A673 (cell line): ENCODE data around the gene FUNDC1. TPM values are rescaled to one million over a fixed set of nuclear protein-coding genes. Genes with fewer than 3 reads are reported as not detected.

Source experiments
- BruUV-seq: library from RNA; stranded (reverse); fragments of 400-500 nt; replicated peaks from 2 replicates; lab custom pipeline; 2021; lab: Mats Ljungman, UMichigan
- CTCF ChIA-PET: fragments of 300-600 bp; sonication (Branson Sonifier 250); formaldehyde crosslinking; loops from one replicate; lab custom pipeline; 2022; ENCODE audit warnings: antibody characterized with exemption; lab: Charles Lee
- POLR2A ChIA-PET: fragments of 300-600 bp; sonication (Branson Sonifier 250); formaldehyde crosslinking; loops from one replicate; lab custom pipeline; 2022; ENCODE audit warnings: antibody characterized with exemption; ENCODE audit not compliant: low non-redundant PET; lab: Charles Lee
- DNase-seq: peaks from one replicate; pipeline ENCODE4 v3.0.0-alpha.2; 2015; ENCODE audit warnings: low spot score
- H3K27ac ChIP-seq: fragments of 200-600 bp; sonication (generic); 2 replicates; pipeline ENCODE4 v1.5.1; 2016; ENCODE audit warnings: mixed run types, low read depth, mild to moderate bottlenecking, mixed read lengths, antibody characterized with exemption, low read length; ENCODE audit not compliant: poor library complexity, severe bottlenecking
- H3K27me3 ChIP-seq: fragments of 200-600 bp; sonication (generic); replicated peaks from 2 replicates; pipeline ENCODE4 v1.6.1; 2017; ENCODE audit warnings: mixed run types, low read depth, mild to moderate bottlenecking, mixed read lengths, antibody characterized with exemption, low read length; ENCODE audit not compliant: insufficient read depth, poor library complexity
- H3K36me3 ChIP-seq: fragments of 200-600 bp; sonication (generic); 2 replicates; pipeline ENCODE4 v1.6.1; 2016; ENCODE audit warnings: mixed run types, mild to moderate bottlenecking, mixed read lengths, antibody characterized with exemption, low read length; ENCODE audit not compliant: insufficient read depth, poor library complexity, severe bottlenecking
- H3K4me1 ChIP-seq: fragments of 200-600 bp; sonication (generic); 2 replicates; pipeline ENCODE4 v1.6.1; 2017; ENCODE audit warnings: mixed run types, mild to moderate bottlenecking, mixed read lengths, antibody characterized with exemption, low read length; ENCODE audit not compliant: insufficient read depth, poor library complexity, severe bottlenecking
- H3K4me3 ChIP-seq: fragments of 200-600 bp; sonication (generic); 2 replicates; pipeline ENCODE4 v1.5.1; 2016; ENCODE audit warnings: low read depth, mixed run types, mild to moderate bottlenecking, mixed read lengths, low read length; ENCODE audit not compliant: poor library complexity, severe bottlenecking
- H3K9me3 ChIP-seq: fragments of 200-600 bp; sonication (generic); 2 replicates; pipeline ENCODE4 v1.6.1; 2016; ENCODE audit warnings: mixed run types, low read depth, mild to moderate bottlenecking, mixed read lengths, antibody characterized with exemption, low read length; ENCODE audit not compliant: poor library complexity, severe bottlenecking
- EZH2 ChIP-seq: fragments of 200-600 bp; sonication (generic); IDR thresholded peaks from 2 replicates; pipeline ENCODE4 v1.6.1; 2017; ENCODE audit warnings: borderline replicate concordance, low read depth, mild to moderate bottlenecking, mixed read lengths, antibody characterized with exemption, low read length; ENCODE audit not compliant: poor library complexity, severe bottlenecking
- intact Hi-C: fragments of 100-400 bp; cut with micrococcal nuclease; formaldehyde crosslinking; loops from one replicate; pipeline ENCODE4 v1.10.0; 2022; ENCODE audit not compliant: unreplicated experiment
- total RNA-seq: library from RNA; stranded (reverse); gene quantifications from 2 replicates; pipeline ENCODE4 v1.2.3, GENCODE V29; 2021
- TF ChIP-seq, protein P1 (sequence below): fragments of 300-800, 200-600 bp; sonication (generic); conservative IDR thresholded peaks from 2 replicates; pipeline ENCODE4 v1.5.1; 2017; ENCODE audit warnings: low read depth, mild to moderate bottlenecking, antibody characterized with exemption, low read length, moderate library complexity, mixed read lengths

The FUNDC1 gene
- total RNA-seq, 1 experiment from 2014 or later, result 44.2 TPM

DNA sequence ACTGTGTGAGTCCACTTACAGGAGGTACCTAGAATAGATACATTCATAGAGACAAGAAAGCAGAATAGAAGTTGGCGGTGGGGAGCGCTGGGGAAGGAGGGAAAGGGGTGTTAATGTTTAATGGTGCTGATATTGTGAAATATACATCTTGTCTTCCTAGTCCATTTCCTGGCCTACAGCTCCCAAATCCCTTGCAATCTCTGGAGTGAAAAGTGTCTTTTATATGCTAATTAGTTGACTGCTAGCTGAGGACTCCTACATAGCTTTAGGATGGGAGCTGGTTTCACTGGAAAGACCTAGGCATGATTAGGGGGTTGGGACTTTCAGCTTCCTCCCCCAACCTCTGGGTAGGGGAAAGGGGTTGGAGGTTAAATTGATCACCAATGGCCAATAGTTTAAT is 36.0 kb downstream of the FUNDC1 start:
- ChIA-PET POLR2A (no interaction called here), CTCF (interaction anchor here (0.5 kb wide), 1 partner anchor 1310 kb away, joined by 4 read pairs; no protein-coding TSS in a partner anchor)
- H3K4me3 ChIP-seq, result no peak overlapping the region
- BruUV-seq, result no TSS peak
- intact Hi-C loops, result no loop called here
- TF ChIP-seq, protein P1, sequence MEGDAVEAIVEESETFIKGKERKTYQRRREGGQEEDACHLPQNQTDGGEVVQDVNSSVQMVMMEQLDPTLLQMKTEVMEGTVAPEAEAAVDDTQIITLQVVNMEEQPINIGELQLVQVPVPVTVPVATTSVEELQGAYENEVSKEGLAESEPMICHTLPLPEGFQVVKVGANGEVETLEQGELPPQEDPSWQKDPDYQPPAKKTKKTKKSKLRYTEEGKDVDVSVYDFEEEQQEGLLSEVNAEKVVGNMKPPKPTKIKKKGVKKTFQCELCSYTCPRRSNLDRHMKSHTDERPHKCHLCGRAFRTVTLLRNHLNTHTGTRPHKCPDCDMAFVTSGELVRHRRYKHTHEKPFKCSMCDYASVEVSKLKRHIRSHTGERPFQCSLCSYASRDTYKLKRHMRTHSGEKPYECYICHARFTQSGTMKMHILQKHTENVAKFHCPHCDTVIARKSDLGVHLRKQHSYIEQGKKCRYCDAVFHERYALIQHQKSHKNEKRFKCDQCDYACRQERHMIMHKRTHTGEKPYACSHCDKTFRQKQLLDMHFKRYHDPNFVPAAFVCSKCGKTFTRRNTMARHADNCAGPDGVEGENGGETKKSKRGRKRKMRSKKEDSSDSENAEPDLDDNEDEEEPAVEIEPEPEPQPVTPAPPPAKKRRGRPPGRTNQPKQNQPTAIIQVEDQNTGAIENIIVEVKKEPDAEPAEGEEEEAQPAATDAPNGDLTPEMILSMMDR, result no peak
- TF ChIP-seq EZH2, result no peak
- no peaks in the 10 kb centered on the region for H3K27me3 ChIP-seq
- no peak overlapping the region for H3K27ac ChIP-seq
- DNase-seq, result peak; percentile 55
- H3K9me3 ChIP-seq, result no peaks in the 10 kb centered on the region
- no peaks in the 10 kb centered on the region for H3K36me3 ChIP-seq
- H3K4me1 ChIP-seq, result no peaks in the 10 kb centered on the region

DNA sequence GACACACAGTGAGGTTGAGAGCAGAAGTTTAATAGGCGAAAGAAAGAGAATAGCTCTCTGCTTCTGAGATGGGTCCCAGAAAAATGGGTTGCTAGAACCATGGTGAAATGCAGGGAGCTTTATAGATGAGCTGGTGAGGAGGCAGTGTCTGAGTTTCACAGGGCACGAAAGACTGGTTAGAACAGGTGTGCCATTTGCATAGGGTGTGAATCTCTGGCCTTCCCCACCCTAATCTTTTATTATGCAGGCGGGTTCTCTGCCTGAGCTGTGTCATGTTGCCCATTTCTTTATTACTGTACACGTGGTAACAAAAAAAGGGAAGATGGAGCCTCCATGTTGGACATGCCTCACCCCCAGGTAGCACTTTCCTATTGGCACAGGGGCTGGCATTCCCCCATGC is 39.1 kb downstream of the FUNDC1 start:
- no peaks in the 10 kb centered on the region for H3K27me3 ChIP-seq
- BruUV-seq, result no TSS peak
- H3K9me3 ChIP-seq, result no peaks in the 10 kb centered on the region
- POLR2A ChIA-PET, result no interaction called here
- no peak for DNase-seq
- intact Hi-C loops, result no loop called here
- no peak overlapping the region for H3K4me3 ChIP-seq
- CTCF ChIA-PET, result no interaction called here
- no peak overlapping the region for H3K27ac ChIP-seq
- H3K36me3 ChIP-seq, result no peaks in the 10 kb centered on the region
- H3K4me1 ChIP-seq, result no peaks in the 10 kb centered on the region
- TF ChIP-seq, protein P1, result no peak
- no peak for TF ChIP-seq EZH2

DNA sequence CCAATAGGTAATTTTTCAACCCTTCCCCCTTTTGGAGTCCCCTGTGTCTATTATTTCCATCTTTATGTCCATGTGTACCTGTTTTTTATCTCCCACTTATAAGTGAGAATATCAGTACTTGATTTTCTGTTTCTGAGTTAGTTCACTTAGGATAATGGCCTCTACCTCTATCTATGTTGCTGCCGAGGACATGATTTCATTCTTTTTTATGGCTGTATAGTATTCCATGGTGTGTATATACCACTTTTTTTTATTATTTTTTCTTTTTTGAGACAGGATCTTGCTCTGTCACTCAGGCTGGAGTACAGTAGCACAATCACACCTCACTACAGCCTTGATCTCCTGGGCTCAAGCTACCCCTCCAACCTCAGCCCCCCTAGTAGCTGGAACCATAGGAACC is 47.6 kb downstream of the FUNDC1 start:
- TF ChIP-seq, protein P1, result no peak
- no peak for TF ChIP-seq EZH2
- Histone ChIP-seq H3K9me3 (no peaks in the 10 kb centered on the region), H3K4me1 (no peaks in the 10 kb centered on the region), H3K27me3 (no peaks in the 10 kb centered on the region), H3K27ac (no peak overlapping the region), H3K4me3 (no peak overlapping the region), H3K36me3 (no peaks in the 10 kb centered on the region)
- POLR2A ChIA-PET, result no interaction called here
- CTCF ChIA-PET, result no interaction called here
- no TSS peak for BruUV-seq
- intact Hi-C loops, result no loop called here
- no peak for DNase-seq
